HL-60 (cell line): Measurements from ENCODE around the gene RYR2.

Experiments
- DNase-seq, 2 experiments: peaks; one replicate each; pipeline ENCODE4 v3.0.0-alpha.2; 2010 to 2020; ENCODE audit warnings: low read depth in 1 of 2, low spot score in 1 of 2
- H3K27ac ChIP-seq: fragments of 250-450 bp; sonication (Bioruptor Pico); replicated peaks from 2 replicates; pipeline ENCODE4 v1.5.1; 2020; ENCODE audit warnings: mild to moderate bottlenecking, moderate library complexity
- H3K27me3 ChIP-seq: fragments of 250-450 bp; sonication (Bioruptor Pico); 2 replicates; pipeline ENCODE4 v1.5.1; 2021; ENCODE audit warnings: mild to moderate bottlenecking, moderate library complexity; ENCODE audit not compliant: insufficient read depth, poor library complexity, severe bottlenecking
- H3K4me3 ChIP-seq: replicated peaks from 2 replicates; pipeline ENCODE4 v1.5.1; 2011; ENCODE audit warnings: mild to moderate bottlenecking, control low read depth, low read length; ENCODE audit not compliant: insufficient read depth
- GABPA ChIP-seq: IDR thresholded peaks from 2 replicates; pipeline ENCODE4 v1.6.1; 2012; ENCODE audit warnings: low read depth
- POLR2AphosphoS5 ChIP-seq: IDR thresholded peaks from 2 replicates; pipeline ENCODE4 v1.6.1; 2012; ENCODE audit warnings: low read depth
- REST ChIP-seq: IDR thresholded peaks from 2 replicates; pipeline ENCODE4 v1.6.1; 2012; ENCODE audit warnings: low read depth; ENCODE audit not compliant: insufficient replicate concordance
- SPI1 ChIP-seq: IDR thresholded peaks from 2 replicates; pipeline ENCODE4 v1.6.1; 2012; ENCODE audit warnings: low read depth, mild to moderate bottlenecking, borderline replicate concordance
- TF ChIP-seq, protein P1 (sequence below): IDR thresholded peaks from one replicate; pipeline ENCODE4 v1.5.1; 2011; ENCODE audit warnings: low read length, control low read depth, inconsistent platforms; ENCODE audit not compliant: insufficient read depth

Gene RYR2

GRCh38 chr1:237792149-237792548 is 750.2 kb downstream of the RYR2 start:
- H3K27me3 ChIP-seq, result no peaks in the 10 kb centered on the region
- H3K4me3 ChIP-seq, result no peak overlapping the region
- DNase-seq, result no peak
- no peak for TF ChIP-seq POLR2AphosphoS5
- H3K27ac ChIP-seq, result no peak overlapping the region

DNA sequence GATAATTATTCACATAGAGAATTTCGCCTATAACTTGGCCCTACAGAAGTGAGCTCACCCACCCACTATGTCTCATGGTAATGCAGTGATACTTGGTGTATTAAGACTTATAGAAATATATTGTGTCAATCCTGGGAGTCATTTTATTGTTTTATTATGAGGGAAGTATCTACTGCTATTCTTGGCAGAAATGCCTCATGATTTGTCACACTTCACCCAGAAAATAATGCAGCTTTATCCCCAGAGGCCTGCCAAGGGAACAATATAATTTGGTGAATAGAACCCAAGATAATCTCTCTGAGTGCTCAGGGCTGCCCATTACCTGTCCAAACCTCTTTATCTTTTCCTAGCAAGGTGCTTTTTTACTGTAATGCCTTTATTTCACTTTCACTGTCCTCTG is 750.7 kb downstream of the RYR2 start:
- no peak for DNase-seq
- no peak overlapping the region for H3K27ac ChIP-seq
- TF ChIP-seq SPI1, result no peak
- no peak for TF ChIP-seq POLR2AphosphoS5
- no peak for TF ChIP-seq GABPA
- TF ChIP-seq REST, result no peak
- TF ChIP-seq, protein P1, sequence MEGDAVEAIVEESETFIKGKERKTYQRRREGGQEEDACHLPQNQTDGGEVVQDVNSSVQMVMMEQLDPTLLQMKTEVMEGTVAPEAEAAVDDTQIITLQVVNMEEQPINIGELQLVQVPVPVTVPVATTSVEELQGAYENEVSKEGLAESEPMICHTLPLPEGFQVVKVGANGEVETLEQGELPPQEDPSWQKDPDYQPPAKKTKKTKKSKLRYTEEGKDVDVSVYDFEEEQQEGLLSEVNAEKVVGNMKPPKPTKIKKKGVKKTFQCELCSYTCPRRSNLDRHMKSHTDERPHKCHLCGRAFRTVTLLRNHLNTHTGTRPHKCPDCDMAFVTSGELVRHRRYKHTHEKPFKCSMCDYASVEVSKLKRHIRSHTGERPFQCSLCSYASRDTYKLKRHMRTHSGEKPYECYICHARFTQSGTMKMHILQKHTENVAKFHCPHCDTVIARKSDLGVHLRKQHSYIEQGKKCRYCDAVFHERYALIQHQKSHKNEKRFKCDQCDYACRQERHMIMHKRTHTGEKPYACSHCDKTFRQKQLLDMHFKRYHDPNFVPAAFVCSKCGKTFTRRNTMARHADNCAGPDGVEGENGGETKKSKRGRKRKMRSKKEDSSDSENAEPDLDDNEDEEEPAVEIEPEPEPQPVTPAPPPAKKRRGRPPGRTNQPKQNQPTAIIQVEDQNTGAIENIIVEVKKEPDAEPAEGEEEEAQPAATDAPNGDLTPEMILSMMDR, result no peak
- no peaks in the 10 kb centered on the region for H3K27me3 ChIP-seq
- no peak overlapping the region for H3K4me3 ChIP-seq

DNA sequence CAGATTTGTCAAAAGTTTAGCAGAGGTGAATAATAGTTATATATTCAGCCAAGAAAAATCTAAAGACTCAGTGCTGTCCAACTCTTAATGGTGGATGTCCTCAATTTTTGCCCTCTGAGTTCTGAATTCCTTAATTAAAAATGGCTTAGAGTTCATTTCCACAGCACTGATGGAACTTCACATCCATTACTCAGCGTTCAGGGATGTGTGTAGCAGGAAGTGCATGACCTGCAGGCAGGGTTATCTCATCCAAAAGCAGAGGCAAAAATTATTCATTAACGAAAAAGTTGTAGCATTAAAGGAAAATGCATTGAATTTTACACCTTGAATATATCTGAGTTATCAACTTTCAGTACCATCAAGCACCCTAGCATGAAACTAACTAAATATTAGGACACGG is 752.1 kb downstream of the RYR2 start:
- Histone ChIP-seq H3K4me3 (no peak overlapping the region), H3K27me3 (no peaks in the 10 kb centered on the region), H3K27ac (no peak overlapping the region)
- DNase-seq, result no peak
- TF ChIP-seq SPI1 (no peak), GABPA (no peak), POLR2AphosphoS5 (no peak), REST (no peak)
- TF ChIP-seq, protein P1, result no peak

DNA sequence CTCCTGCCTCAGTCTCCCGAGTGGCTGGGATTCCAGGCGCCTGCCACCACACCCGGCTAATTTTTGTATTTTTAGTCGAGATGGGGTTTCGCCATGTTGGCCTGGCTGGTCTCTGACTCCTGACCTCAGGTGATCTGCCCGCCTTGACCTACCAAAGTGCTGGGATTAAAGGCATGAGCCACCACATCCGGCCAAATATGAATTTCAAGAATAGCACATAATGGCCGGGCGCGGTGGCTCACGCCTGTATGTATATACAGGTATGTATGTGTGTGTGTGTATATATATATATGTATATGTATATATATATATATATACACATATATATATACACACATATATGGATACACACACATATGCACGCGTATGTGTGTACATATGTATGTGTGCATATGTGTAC is 753.6 kb downstream of the RYR2 start:
- no peaks in the 10 kb centered on the region for H3K27me3 ChIP-seq
- H3K4me3 ChIP-seq, result no peak overlapping the region
- TF ChIP-seq REST, result no peak
- no peak for TF ChIP-seq GABPA
- TF ChIP-seq SPI1, result no peak
- no peak for TF ChIP-seq POLR2AphosphoS5
- TF ChIP-seq, protein P1, result no peak
- H3K27ac ChIP-seq, result no peak overlapping the region
- DNase-seq, result no peak
